Ectodermal cell (in vitro differentiated cells): Measurements from ENCODE around the gene RGL4.

Source experiments
- H3K27ac ChIP-seq: 2 replicates; pipeline ENCODE4 v1.7.0; 2013; ENCODE audit warnings: mild to moderate bottlenecking, low read depth, low read length; ENCODE audit not compliant: insufficient read depth, poor library complexity, severe bottlenecking
- H3K27me3 ChIP-seq: 2 replicates; pipeline ENCODE4 v1.7.0; 2013; ENCODE audit warnings: mild to moderate bottlenecking, low read length; ENCODE audit not compliant: insufficient read depth, control insufficient read depth, poor library complexity, severe bottlenecking
- H3K36me3 ChIP-seq: one replicate; pipeline ENCODE4 v1.7.0; 2013; ENCODE audit warnings: low read length; ENCODE audit not compliant: control insufficient read depth, insufficient read depth
- H3K4me1 ChIP-seq: one replicate; pipeline ENCODE4 v1.7.0; 2013; ENCODE audit warnings: low read length; ENCODE audit not compliant: control insufficient read depth, insufficient read depth
- H3K4me3 ChIP-seq: 2 replicates; pipeline ENCODE4 v1.7.0; 2013; ENCODE audit warnings: low read depth, low read length, control low read depth; ENCODE audit not compliant: insufficient read depth
- H3K9me3 ChIP-seq: 2 replicates; pipeline ENCODE4 v1.7.0; 2013; ENCODE audit warnings: mild to moderate bottlenecking, low read length, moderate library complexity; ENCODE audit not compliant: control insufficient read depth
- WGBS, 2 experiments: methylation state at CpG; one replicate each; pipeline ENCODE4 v1.1.7; 2013; ENCODE audit warnings: missing lambda C conversion rate in 2 of 2; 5-methylcytosine and 5-hydroxymethylcytosine counted together

The RGL4 gene

DNA sequence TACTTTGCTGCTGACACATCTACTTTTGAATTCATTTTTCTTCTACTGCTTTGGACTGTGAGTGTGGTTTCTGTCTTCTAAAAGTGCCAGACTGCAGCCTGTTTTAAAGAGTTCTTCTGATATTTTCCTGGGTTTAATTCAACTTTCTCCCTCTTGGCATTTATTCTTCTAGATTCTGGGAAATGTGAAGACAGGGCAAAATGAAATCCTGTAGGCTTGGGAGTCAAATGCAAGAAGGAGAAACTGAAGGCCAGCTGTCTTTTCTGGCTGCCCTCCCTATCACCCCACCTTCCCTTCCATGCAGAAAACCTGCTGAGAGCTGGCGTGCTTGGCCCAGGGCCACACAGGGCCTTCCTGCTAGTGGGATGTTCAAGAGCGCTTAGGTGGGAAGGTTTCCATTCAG lies 52.5 kb downstream of the RGL4 start:
- no peaks in the 10 kb centered on the region for H3K27me3 ChIP-seq
- 66 to 75% methylated on average over 2 of the region's 2 CpGs for WGBS, 2 experiments
- H3K36me3 ChIP-seq: peaks cover 12% of the 10 kb centered on the region
- no peaks in the 10 kb centered on the region for H3K9me3 ChIP-seq
- no peak overlapping the region for H3K27ac ChIP-seq
- no peaks in the 10 kb centered on the region for H3K4me1 ChIP-seq
- no peak overlapping the region for H3K4me3 ChIP-seq

DNA sequence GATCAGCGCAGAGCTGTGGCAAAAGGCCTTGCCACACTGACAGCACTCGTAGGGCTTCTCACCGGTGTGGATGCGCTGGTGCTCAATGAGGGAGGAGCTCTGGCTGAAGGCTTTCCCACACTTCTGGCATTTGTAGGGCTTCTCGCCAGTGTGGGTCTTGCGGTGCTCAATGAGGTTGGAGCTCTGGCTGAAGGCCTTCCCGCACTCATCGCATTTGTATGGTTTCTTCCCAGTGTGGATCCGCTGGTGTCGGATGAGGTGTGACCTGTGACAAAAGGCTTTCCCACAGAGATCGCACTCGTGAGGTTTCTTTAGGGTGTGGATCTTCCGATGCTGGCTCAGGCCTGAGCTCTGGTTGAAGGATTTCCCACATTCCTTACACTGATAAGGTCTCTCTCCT lies 53.2 kb downstream of the RGL4 start:
- H3K27me3 ChIP-seq: no peaks in the 10 kb centered on the region
- no peak overlapping the region for H3K4me3 ChIP-seq
- H3K27ac ChIP-seq: no peak overlapping the region
- peaks cover 12% of the 10 kb centered on the region for H3K36me3 ChIP-seq
- H3K4me1 ChIP-seq: no peaks in the 10 kb centered on the region
- no peaks in the 10 kb centered on the region for H3K9me3 ChIP-seq
- 95 to 96% methylated on average over 13 of the region's 13 CpGs for WGBS, 2 experiments

DNA sequence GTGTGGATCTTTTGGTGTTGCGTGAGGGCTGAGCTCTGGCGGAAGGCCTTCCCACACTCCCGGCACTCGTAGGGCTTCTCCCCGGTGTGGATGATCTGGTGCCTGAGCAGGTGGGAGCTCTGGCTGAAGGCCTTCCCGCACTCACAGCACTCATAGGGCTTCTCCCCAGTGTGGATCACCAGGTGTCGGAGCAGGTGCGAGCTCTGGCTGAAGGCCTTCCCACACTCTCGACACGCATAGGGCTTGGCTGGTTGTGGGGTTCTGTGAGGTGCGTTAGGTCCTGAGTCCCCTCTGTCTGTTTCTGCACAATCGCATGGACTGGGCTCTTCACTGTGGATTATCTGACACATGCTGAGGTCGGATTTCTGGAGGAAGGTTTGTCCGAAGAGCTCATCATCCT lies 53.7 kb downstream of the RGL4 start:
- H3K27ac ChIP-seq: no peak overlapping the region
- H3K4me1 ChIP-seq: no peaks in the 10 kb centered on the region
- 96% methylated on average over 14 of the region's 14 CpGs for WGBS, 2 experiments
- peaks cover 12% of the 10 kb centered on the region for H3K36me3 ChIP-seq
- no peak overlapping the region for H3K4me3 ChIP-seq
- H3K27me3 ChIP-seq: no peaks in the 10 kb centered on the region
- H3K9me3 ChIP-seq: no peaks in the 10 kb centered on the region

DNA sequence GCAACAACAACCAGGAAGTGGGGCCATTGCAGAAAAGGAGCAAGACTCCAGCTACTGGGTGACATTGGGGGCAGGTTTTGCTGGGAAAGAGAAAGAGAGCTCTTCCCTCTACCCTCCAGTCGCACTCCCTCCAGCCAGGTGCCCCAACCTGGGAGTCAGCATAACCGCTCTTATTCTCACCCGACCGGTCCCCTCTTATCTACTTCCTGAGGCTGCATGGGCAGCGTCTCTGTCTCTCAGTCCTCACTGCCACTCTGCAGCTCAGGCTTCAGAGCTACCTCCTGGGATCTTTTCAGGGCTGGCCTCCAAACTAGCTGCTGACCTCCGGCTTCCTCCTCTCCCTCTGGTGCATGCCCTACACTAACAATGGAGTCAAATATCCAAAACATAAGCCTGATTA lies 55.0 kb downstream of the RGL4 start:
- no peak overlapping the region for H3K4me3 ChIP-seq
- no peaks in the 10 kb centered on the region for H3K27me3 ChIP-seq
- H3K27ac ChIP-seq: no peak overlapping the region
- H3K9me3 ChIP-seq: no peaks in the 10 kb centered on the region
- peaks cover 6% of the 10 kb centered on the region for H3K4me1 ChIP-seq
- WGBS, 2 experiments: 90 to 96% methylated on average over 6 of the region's 6 CpGs
- peaks cover 12% of the 10 kb centered on the region for H3K36me3 ChIP-seq
